Urinary bladder (tissue), 4 donors: ENCODE measurements around the gene UNK. TPM values are rescaled to one million over a fixed set of nuclear protein-coding genes. Genes with fewer than 3 reads are reported as not detected.

Experiments used
- DNase-seq: peaks from one replicate; pipeline ENCODE4 v3.0.0-alpha.2; 2015; ENCODE audit errors: extremely low spot score
- H3K27ac ChIP-seq: one replicate; pipeline ENCODE4 v1.5.1; 2013; ENCODE audit warnings: low read depth, mild to moderate bottlenecking, moderate library complexity
- H3K36me3 ChIP-seq: one replicate; pipeline ENCODE4 v1.6.1; 2013; ENCODE audit warnings: mild to moderate bottlenecking, moderate library complexity; ENCODE audit not compliant: insufficient read depth
- H3K4me1 ChIP-seq: one replicate; pipeline ENCODE4 v1.6.1; 2013; ENCODE audit warnings: mild to moderate bottlenecking, moderate library complexity; ENCODE audit not compliant: insufficient read depth
- H3K4me3 ChIP-seq: one replicate; pipeline ENCODE4 v1.5.1; 2013; ENCODE audit warnings: low read depth, low read length
- WGBS: extraction: QIAGEN DNeasy Blood & Tissue Kit; methylation state at CpG from one replicate; pipeline ENCODE4 v1.1.7; 2013; 5-methylcytosine and 5-hydroxymethylcytosine counted together
- polyA plus RNA-seq: library from polyadenylated mRNA; stranded (reverse); fragments of 200-250 nt; gene quantifications from one replicate; pipeline ENCODE4 v1.2.3, GENCODE V29; 2013
- total RNA-seq: library from RNA; depleted of rRNA; stranded (reverse); fragments of >200 nt; gene quantifications from one replicate; pipeline ENCODE4 v1.2.3, GENCODE V29; 2014
- donor health status: healthy with polysubstance abuse.
- donor health status: healthy.

UNK gene
- total and polyA plus RNA-seq, 2 donors = 29.1 to 58.1 TPM

DNA sequence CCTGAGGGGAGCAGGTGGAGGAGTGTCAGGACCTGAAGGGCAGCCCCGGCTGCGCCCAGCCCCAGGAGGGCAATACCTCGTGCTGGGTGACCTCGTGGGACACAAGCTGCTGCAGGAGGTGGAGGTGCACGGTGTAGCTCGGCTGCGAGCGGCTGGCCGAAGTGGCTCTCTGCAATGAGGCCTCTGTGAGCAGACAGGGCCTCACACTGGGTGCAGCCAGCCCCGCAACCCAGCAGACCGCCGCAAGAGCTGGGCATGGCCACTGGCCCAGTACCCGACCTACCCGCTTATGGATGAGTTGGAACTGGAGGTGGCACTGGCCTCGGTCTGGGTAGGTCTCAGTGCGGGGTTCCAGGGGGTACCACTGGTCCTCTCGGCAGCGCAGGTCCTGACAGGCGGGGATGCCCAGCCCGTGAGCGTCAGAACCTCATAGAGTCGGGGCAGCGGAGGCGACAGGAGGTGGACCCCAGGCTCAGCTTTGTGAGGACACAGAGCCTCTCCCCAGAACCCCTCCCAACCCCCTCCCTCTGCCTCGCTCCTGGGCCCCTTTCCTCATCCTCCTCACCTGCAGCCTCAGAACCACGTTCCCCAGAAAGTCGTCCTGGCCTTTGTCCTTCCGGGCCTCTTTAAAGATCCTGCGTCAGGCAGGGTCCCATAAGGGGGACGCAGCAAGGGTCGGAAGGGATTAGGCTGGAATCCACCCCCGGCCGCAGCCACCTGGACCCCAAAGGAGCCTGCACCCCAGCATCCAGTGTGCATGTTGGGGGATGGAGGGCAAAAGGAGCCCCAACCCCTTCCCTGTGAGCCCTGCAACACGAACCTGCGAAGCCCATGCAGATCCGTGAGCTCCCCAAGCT is 55.6 kb downstream of the UNK start:
- Histone ChIP-seq H3K4me3 (no peak overlapping the region), H3K36me3 (peaks cover 2% of the 10 kb centered on the region)

GRCh38 chr17:75840799-75841164 is 56.2 kb downstream of the UNK start:
- no peak for DNase-seq
- H3K36me3 ChIP-seq = peaks cover 2% of the 10 kb centered on the region
- H3K4me1 ChIP-seq = no peaks in the 10 kb centered on the region
- no peak overlapping the region for H3K4me3 ChIP-seq
- 71% methylated on average over 7 of the region's 7 CpGs for WGBS
- no peak overlapping the region for H3K27ac ChIP-seq

More for the DNA sequence above, 55.6 kb downstream of the UNK start:
- Histone ChIP-seq H3K4me1 (no peaks in the 10 kb centered on the region), H3K27ac (no peak overlapping the region)
- 92% methylated on average over 36 of the region's 36 CpGs for WGBS
- DNase-seq = no peak

DNA sequence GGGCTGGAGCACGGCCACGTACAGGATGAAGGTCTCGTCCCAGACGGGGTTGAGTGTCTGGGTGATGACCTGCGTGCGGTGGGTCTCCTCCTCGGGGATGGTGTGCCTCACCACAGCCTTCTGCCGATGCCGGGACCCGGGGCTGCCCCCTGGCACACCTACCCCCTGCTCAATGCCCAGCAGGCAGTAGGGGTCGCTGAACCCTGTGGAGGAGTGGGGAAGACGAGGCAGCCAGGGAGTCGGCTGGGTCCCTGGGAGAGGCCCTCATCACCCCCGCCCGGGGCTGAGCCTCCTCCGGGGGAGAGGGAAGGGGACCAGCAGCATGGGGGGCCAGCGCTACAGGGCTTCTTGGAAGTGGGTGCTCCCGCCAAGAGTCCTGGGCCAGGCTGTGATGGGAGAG is 57.8 kb downstream of the UNK start:
- 86% methylated on average over 18 of the region's 18 CpGs for WGBS
- no peak for DNase-seq
- Histone ChIP-seq H3K4me3 (no peak overlapping the region), H3K4me1 (no peaks in the 10 kb centered on the region), H3K36me3 (peaks cover 3% of the 10 kb centered on the region), H3K27ac (no peak overlapping the region)

DNA sequence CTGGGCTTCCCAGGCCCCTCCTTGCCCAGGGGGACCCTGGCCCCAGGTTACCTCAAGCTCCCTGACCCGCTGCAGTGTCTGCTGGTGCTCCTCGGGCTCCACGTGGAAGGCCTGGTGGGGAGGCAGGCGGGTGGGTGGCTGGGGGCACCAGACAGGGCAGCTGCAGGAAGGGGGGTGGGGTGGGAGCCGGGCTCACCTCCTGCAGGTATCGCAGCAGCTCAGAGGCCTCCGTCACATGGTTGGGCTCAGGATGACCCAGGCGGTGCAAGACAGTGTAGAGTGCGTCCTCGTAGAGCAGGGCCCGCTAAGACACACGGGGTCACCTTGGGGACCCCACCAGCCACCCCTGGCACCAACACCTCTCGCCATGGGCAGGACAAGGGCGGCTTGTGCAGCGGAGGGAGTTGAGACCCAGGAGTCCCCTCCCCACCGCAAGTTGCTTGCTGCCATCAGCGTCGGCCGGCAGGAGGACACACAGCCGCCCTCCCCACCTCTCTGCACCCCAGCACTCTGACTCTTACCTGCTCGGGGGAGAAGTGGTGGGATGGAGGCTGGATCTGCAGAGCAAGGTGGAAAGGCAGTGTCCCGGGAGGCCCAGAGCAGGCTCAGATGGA is 58.5 kb downstream of the UNK start:
- H3K27ac ChIP-seq = no peak overlapping the region
- peak overlapping the region; percentile 12 for H3K4me3 ChIP-seq
- WGBS = 82% methylated on average over 22 of the region's 22 CpGs
- no peaks in the 10 kb centered on the region for H3K4me1 ChIP-seq
- peaks cover 7% of the 10 kb centered on the region for H3K36me3 ChIP-seq
- DNase-seq = no peak

- Histone ChIP-seq H3K4me1 (no peaks in the 10 kb centered on the region), H3K4me3 (peak within 1 kb of the TSS; percentile 12), H3K36me3 (peaks cover 9% of the 10 kb centered on the region), H3K27ac (peak within 1 kb of the TSS; percentile 93)
- 61% methylated on average over 35 of the region's 35 CpGs for WGBS
- DNase-seq = no peak
These were observed 59.2 kb downstream of the UNK start, which contains the start of gene UNC13D for GRCh38 chr17:75843577-75844529. TSS of gene UNC13D (minus strand) at chr17:75844404. CDS start at chr17:75844337, 67 bp downstream.

- Histone ChIP-seq H3K4me1 (no peaks in the 10 kb centered on the region), H3K4me3 (no peak overlapping the region), H3K27ac (peak overlapping the region; percentile 93), H3K36me3 (peaks cover 9% of the 10 kb centered on the region)
- DNase-seq = no peak
- WGBS = 41% methylated on average over 14 of the region's 14 CpGs
These were observed 60.0 kb downstream of the UNK start for GRCh38 chr17:75844530-75845057.

DNA sequence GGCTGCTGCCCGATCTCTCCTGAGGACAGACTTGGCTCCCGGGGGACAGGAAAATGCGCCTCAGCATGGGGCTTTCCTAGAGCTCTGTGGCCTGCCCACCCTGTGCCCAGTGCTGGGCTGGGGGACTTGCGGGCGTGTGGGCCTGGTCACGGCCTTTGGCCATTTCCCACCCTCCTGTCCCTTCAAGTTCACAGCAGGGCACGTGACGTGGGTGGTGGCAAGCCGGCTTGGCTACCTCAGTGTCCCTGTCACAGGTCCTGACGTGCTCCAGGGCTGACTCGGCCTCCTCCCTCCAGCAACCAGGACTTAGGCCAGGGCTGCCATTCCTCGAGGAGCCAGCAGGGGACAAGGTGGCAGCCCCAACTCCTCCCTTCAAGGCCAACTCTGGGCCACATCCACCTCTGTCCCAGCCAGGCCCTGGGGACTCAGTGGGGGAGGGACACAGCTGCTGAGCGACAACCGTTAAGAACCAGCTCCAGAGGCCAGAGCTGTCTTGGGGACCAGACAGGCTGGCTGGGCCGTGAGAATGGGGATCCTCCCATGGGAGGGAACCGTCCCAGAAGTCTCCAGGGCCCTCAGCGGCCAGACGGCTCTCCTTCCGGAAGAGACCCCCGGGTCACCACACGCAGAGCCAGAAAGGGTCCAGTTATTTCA is 60.6 kb downstream of the UNK start:
- H3K36me3 ChIP-seq = peaks cover 9% of the 10 kb centered on the region
- DNase-seq = peak; percentile 64
- H3K4me3 ChIP-seq = no peak overlapping the region
- peak overlapping the region; percentile 93 for H3K27ac ChIP-seq
- 33% methylated on average over 21 of the region's 21 CpGs for WGBS
- no peaks in the 10 kb centered on the region for H3K4me1 ChIP-seq

- Histone ChIP-seq H3K36me3 (peaks cover 12% of the 10 kb centered on the region), H3K4me3 (no peak overlapping the region), H3K4me1 (no peaks in the 10 kb centered on the region), H3K27ac (peak overlapping the region; percentile 28)
- 74% methylated on average over 22 of the region's 22 CpGs for WGBS
- no peak for DNase-seq
These were observed 61.5 kb downstream of the UNK start for GRCh38 chr17:75845933-75846691.

DNA sequence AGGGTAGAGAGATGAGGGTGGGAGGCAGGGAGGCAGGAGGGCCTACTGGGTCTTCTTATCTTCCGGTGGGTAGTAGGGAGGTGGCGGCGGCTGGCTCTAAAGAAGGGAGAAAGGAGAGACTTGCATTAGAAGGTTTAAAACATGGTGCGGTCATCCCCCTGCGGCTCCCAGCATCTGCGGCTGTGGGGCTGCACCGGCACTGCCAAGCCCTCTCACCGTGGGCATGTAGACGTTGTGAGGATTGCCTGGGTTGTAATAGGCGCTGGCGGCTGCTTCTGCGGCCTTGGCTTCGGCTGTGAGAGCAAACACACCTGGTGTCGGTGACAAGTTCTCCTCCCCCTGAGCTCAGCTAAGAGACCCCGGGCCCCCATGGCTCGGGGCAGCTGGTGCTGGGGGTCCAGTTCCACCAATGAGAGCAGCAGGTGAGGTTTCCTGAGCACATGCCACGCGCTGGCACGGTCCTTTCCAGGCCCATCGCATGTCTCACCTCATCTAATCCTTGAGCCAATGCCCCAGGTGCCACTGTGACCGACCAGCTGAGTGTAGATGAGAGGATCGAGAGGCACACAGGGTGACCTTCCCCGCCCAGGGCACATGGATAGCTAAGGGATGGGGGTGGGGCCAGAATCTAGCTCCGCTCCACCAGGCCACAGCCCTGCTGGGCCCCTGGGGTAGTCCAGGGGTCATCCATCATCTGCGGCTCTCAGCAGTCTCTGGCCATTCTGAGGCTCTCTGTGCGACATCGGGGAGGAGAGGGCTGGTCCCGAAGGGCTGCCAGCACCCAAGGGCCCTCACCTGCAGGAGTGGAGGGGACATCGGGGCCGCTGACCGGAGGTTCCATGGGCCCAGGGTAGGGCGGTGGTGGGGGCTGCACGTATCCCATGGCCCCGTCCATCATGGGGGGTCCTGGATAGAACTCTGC is 62.3 kb downstream of the UNK start:
- Histone ChIP-seq H3K27ac (no peak overlapping the region), H3K4me1 (no peaks in the 10 kb centered on the region), H3K36me3 (peaks cover 14% of the 10 kb centered on the region), H3K4me3 (no peak overlapping the region)
- DNase-seq = no peak
- WGBS = 85% methylated on average over 34 of the region's 34 CpGs

- Histone ChIP-seq H3K36me3 (peaks cover 14% of the 10 kb centered on the region), H3K27ac (no peak overlapping the region), H3K4me3 (no peak overlapping the region), H3K4me1 (no peaks in the 10 kb centered on the region)
- 85% methylated on average over 25 of the region's 25 CpGs for WGBS
- no peak for DNase-seq
These were observed 63.3 kb downstream of the UNK start for GRCh38 chr17:75847614-75848522.
